HCT116 (cell line): Measurements from ENCODE around the gene MRPL58. TPM values are rescaled to one million over a fixed set of nuclear protein-coding genes. Genes with fewer than 3 reads are reported as not detected.

Source experiments
- ATAC-seq: fragments of 200-7000 bp; cut with Tn5 transposase; 2 replicates; pipeline ENCODE4 v1.9.1; 2020; ENCODE audit warnings: mild to moderate bottlenecking, moderate library complexity
- BruUV-seq: library from RNA; stranded (reverse); fragments of 400-500 nt; replicated peaks from 2 replicates; lab custom pipeline; 2021; lab: Mats Ljungman, UMichigan
- CTCF ChIA-PET: fragments of 300-600 bp; sonication (Branson Sonifier 250); formaldehyde crosslinking; loops from one replicate; lab custom pipeline; 2021; ENCODE audit warnings: antibody characterized with exemption; lab: Charles Lee
- POLR2A ChIA-PET: fragments of 300-600, 350-600 bp; sonication (Branson Sonifier 250); formaldehyde crosslinking; loops from one replicate; lab custom pipeline; 2021; ENCODE audit warnings: antibody characterized with exemption; lab: Charles Lee
- RAD21 ChIA-PET, 2 experiments: fragments of 300-600 bp; sonication (Branson Sonifier 250); formaldehyde crosslinking; loops; one replicate each; lab custom pipeline; 2023; ENCODE audit warnings: low total read pairs in 2 of 2; ENCODE audit not compliant: uncharacterized antibody in 2 of 2, unreplicated experiment in 2 of 2, low non-redundant PET in 1 of 2; lab: Charles Lee
- DNase-seq: peaks from one replicate; pipeline ENCODE4 v3.0.0-alpha.2; 2010; ENCODE audit warnings: low read depth, low spot score
- H2AFZ ChIP-seq: fragments of 200-600 bp; shearing (Covaris generic), sonication (generic); 2 replicates; pipeline ENCODE4 v1.6.1; 2017; ENCODE audit warnings: low read depth, mixed run types, mixed read lengths, antibody characterized with exemption, low read length; ENCODE audit not compliant: poor library complexity, severe bottlenecking
- H3K27ac ChIP-seq: 2 replicates; pipeline ENCODE4 v1.5.1; 2012; ENCODE audit warnings: low read depth, low read length
- H3K27me3 ChIP-seq: fragments of 200-600 bp; sonication (generic); 2 replicates; pipeline ENCODE4 v1.6.1; 2016; ENCODE audit warnings: mixed run types, low read length, mixed read lengths; ENCODE audit not compliant: insufficient read depth
- H3K36me3 ChIP-seq, 2 experiments: fragments of 200-500 bp in 1 of 2; fragments of 200-600 bp in 1 of 2; sonication (Bioruptor generic) in 1 of 2; sonication (generic) in 1 of 2; 2 replicates each; pipeline versions ENCODE4 v1.5.1 to v1.6.1; 2014 to 2016; ENCODE audit warnings: low read length in 2 of 2, inconsistent platforms in 1 of 2, mixed read lengths in 1 of 2, mixed run types in 1 of 2; ENCODE audit not compliant: insufficient read depth in 2 of 2, control insufficient read depth in 1 of 2
- H3K4me1 ChIP-seq, 2 experiments: fragments of 200-600 bp in 1 of 2; sonication (generic) in 1 of 2; 2 replicates each; pipeline versions ENCODE4 v1.5.1 to v1.6.1; 2012 to 2017; ENCODE audit warnings: low read length in 2 of 2, inconsistent platforms in 1 of 2, mild to moderate bottlenecking in 1 of 2, mixed read lengths in 1 of 2, mixed run types in 1 of 2, moderate library complexity in 1 of 2; ENCODE audit not compliant: insufficient read depth in 2 of 2, control insufficient read depth in 1 of 2
- H3K4me2 ChIP-seq: fragments of 200-600 bp; sonication (generic); 2 replicates; pipeline ENCODE4 v1.6.1; 2017; ENCODE audit warnings: mixed run types, low read length, mixed read lengths
- H3K4me3 ChIP-seq, 2 experiments: fragments of 200-600 bp in 1 of 2; sonication (generic) in 1 of 2; replicated peaks in 1 of 2; 2 replicates each; pipeline ENCODE4 v1.5.1; 2011 to 2016; ENCODE audit warnings: low read length in 2 of 2, control low read depth in 1 of 2, low read depth in 1 of 2, mild to moderate bottlenecking in 1 of 2, mixed read lengths in 1 of 2, mixed run types in 1 of 2
- H3K79me2 ChIP-seq: fragments of 200-600 bp; sonication (generic); 2 replicates; pipeline ENCODE4 v1.6.1; 2017; ENCODE audit warnings: mild to moderate bottlenecking, mixed run types, low read length, moderate library complexity, mixed read lengths; ENCODE audit not compliant: insufficient read depth
- H3K9ac ChIP-seq: fragments of 200-600 bp; sonication (generic); 2 replicates; pipeline ENCODE4 v1.6.1; 2016; ENCODE audit warnings: low read length, mixed read lengths
- H3K9me2 ChIP-seq: fragments of 200-600 bp; sonication (generic), shearing (Covaris generic); 2 replicates; pipeline ENCODE4 v1.6.1; 2017; ENCODE audit warnings: mixed run types, mild to moderate bottlenecking, moderate library complexity; ENCODE audit not compliant: insufficient read depth
- H3K9me3 ChIP-seq, 2 experiments: fragments of 200-500 bp in 1 of 2; fragments of 200-600 bp in 1 of 2; sonication (Bioruptor generic) in 1 of 2; sonication (generic) in 1 of 2; 2 replicates each; pipeline ENCODE4 v1.6.1; 2014 to 2017; ENCODE audit warnings: low read length in 2 of 2, mixed read lengths in 2 of 2, inconsistent platforms in 1 of 2, low read depth in 1 of 2, mild to moderate bottlenecking in 1 of 2, mixed run types in 1 of 2, moderate library complexity in 1 of 2; ENCODE audit not compliant: control insufficient read depth in 1 of 2, insufficient read depth in 1 of 2
- H4K20me1 ChIP-seq: fragments of 200-600 bp; sonication (generic), shearing (Covaris generic); 2 replicates; pipeline ENCODE4 v1.6.1; 2017; ENCODE audit warnings: mixed run types, mild to moderate bottlenecking, moderate library complexity; ENCODE audit not compliant: insufficient read depth
- ATF3 ChIP-seq: IDR thresholded peaks from 2 replicates; pipeline ENCODE4 v1.6.1; 2012
- CBX3 ChIP-seq: IDR thresholded peaks from 2 replicates; pipeline ENCODE4 v1.6.1; 2012; ENCODE audit warnings: low read depth
- CEBPB ChIP-seq: IDR thresholded peaks from 2 replicates; pipeline ENCODE4 v1.6.1; 2012; ENCODE audit warnings: low read depth
- CTCF ChIP-seq, 3 experiments: fragments of 200-600 bp in 1 of 3; sonication (generic) in 1 of 3; IDR thresholded peaks in 2 of 3; conservative IDR thresholded peaks in 1 of 3; 2 replicates each; pipeline ENCODE4 v1.5.1; 2012 to 2017; ENCODE audit warnings: low read depth in 2 of 3, low read length in 2 of 3, antibody characterized with exemption in 1 of 3, borderline replicate concordance in 1 of 3, control low read depth in 1 of 3, mild to moderate bottlenecking in 1 of 3, mixed read lengths in 1 of 3, mixed run types in 1 of 3, moderate library complexity in 1 of 3; ENCODE audit not compliant: insufficient read depth in 1 of 3
- EZH2 ChIP-seq: fragments of 200-600 bp; sonication (generic); IDR thresholded peaks from 2 replicates; pipeline ENCODE4 v1.6.1; 2017; ENCODE audit warnings: antibody characterized with exemption, mixed run types
- EZH2phosphoT487 ChIP-seq: fragments of 200-600 bp; IDR thresholded peaks from 2 replicates; pipeline ENCODE4 v1.6.1; 2018; ENCODE audit warnings: antibody characterized with exemption, borderline replicate concordance
- FOSL1 ChIP-seq: IDR thresholded peaks from 2 replicates; pipeline ENCODE4 v1.6.1; 2012; ENCODE audit warnings: low read depth
- MAX ChIP-seq: IDR thresholded peaks from 2 replicates; pipeline ENCODE4 v1.6.1; 2012
- POLR2A ChIP-seq: IDR thresholded peaks from 2 replicates; pipeline ENCODE4 v1.7.0; 2011; ENCODE audit warnings: borderline replicate concordance; ENCODE audit not compliant: insufficient read depth, insufficient read length; ENCODE audit errors: extremely low read depth
- POLR2AphosphoS5 ChIP-seq: IDR thresholded peaks from 2 replicates; pipeline ENCODE4 v1.6.1; 2011; ENCODE audit warnings: mild to moderate bottlenecking, low read depth, low read length, moderate library complexity
- REST ChIP-seq: IDR thresholded peaks from 2 replicates; pipeline ENCODE4 v1.6.1; 2012; ENCODE audit warnings: low read depth
- SIN3A ChIP-seq: IDR thresholded peaks from 2 replicates; pipeline ENCODE4 v1.6.1; 2012; ENCODE audit warnings: low read depth
- SP1 ChIP-seq: IDR thresholded peaks from 2 replicates; pipeline ENCODE4 v1.6.1; 2012; ENCODE audit warnings: low read depth
- SRF ChIP-seq: IDR thresholded peaks from 2 replicates; pipeline ENCODE4 v1.6.1; 2012; ENCODE audit warnings: low read depth
- TCF7L2 ChIP-seq: IDR thresholded peaks from 2 replicates; pipeline ENCODE4 v1.7.0; 2011; ENCODE audit warnings: borderline replicate concordance, inconsistent platforms; ENCODE audit not compliant: insufficient read depth, insufficient read length; ENCODE audit errors: extremely low read depth
- YY1 ChIP-seq: IDR thresholded peaks from 2 replicates; pipeline ENCODE4 v1.6.1; 2011; ENCODE audit warnings: low read length, low read depth, moderate library complexity, mild to moderate bottlenecking; ENCODE audit not compliant: insufficient replicate concordance; ENCODE audit errors: extremely low read depth
- ZFX ChIP-seq: fragments of 450-650 bp; IDR thresholded peaks from 2 replicates; pipeline ENCODE4 v1.6.1; 2017
- ZNF274 ChIP-seq: fragments of 200-500 bp; sonication (Bioruptor generic); IDR thresholded peaks from 2 replicates; pipeline ENCODE4 v1.6.1; 2014; ENCODE audit warnings: mild to moderate bottlenecking, low read depth, low read length, inconsistent platforms
- intact Hi-C: fragments of 100-400 bp; cut with micrococcal nuclease; formaldehyde crosslinking; loops from 2 replicates; pipeline ENCODE4 v1.10.0; 2022
- total RNA-seq: library from RNA; stranded (reverse); gene quantifications from one replicate; pipeline ENCODE4 v1.2.1, GENCODE V29; 2021; ENCODE audit not compliant: unreplicated experiment

MRPL58 gene
- total RNA-seq, 1 experiment from 2014 or later = 80.5 TPM

- TF ChIP-seq SIN3A (no peak), ZFX (no peak), SP1 (no peak), ZNF274 (no peak), ATF3 (no peak), EZH2phosphoT487 (no peak), TCF7L2 (no peak), SRF (no peak), EZH2 (no peak), CTCF (IDR thresholded peaks at IDR 0.05 in 2 of 3, conservative IDR thresholded peaks at IDR 0.05 in 1 of 3; ENCODE audit: borderline replicate concordance in 1 of 3, insufficient read depth in 1 of 3, low read depth in 2 of 3, low read length in 2 of 3) (no peak), CBX3 (no peak), CEBPB (no peak), YY1 (no peak), POLR2AphosphoS5 (no peak), POLR2A (no peak), MAX (no peak), REST (no peak), FOSL1 (no peak)
- intact Hi-C loops = no loop called here
- RAD21 ChIA-PET = no interaction called here
- CTCF ChIA-PET = interaction anchor here (0.6 kb wide), 1 partner anchor 68 kb away, joined by 3 read pairs; the partner anchor contains the start of gene NT5C
- POLR2A ChIA-PET = interaction anchor here (1.1 to 1.2 kb wide), 2 partner anchors 25 to 61 kb away, joined by 3 to 5 read pairs; partner anchors contain the start of gene SLC16A5
- Histone ChIP-seq H3K36me3 (peaks cover 24 to 41% of the 10 kb centered on the region in 2 experiments; a peak in 3 of 4 replicates), H3K9me3 (no peaks in the 10 kb centered on the region), H3K4me1 (no peaks in the 10 kb centered on the region), H3K9me2 (no peaks in the 10 kb centered on the region), H3K27me3 (no peaks in the 10 kb centered on the region), H3K9ac (no peak overlapping the region), H3K4me2 (no peak overlapping the region), H3K4me3 (no peak overlapping the region), H4K20me1 (no peaks in the 10 kb centered on the region), H3K79me2 (no peaks in the 10 kb centered on the region), H3K27ac (no peak overlapping the region), H2AFZ (no peak overlapping the region)
- ATAC-seq (no peak), DNase-seq (no peak)
- no TSS peak for BruUV-seq
Measured at GRCh38 chr17:75063201-75063600, 50.7 kb downstream of the MRPL58 start.
